ENCODE results near the gene ZNF432. TPM values are rescaled to one million over a fixed set of nuclear protein-coding genes. Genes with fewer than 3 reads are reported as not detected.
"Not testable (repeated sequence)": the region's sequence is repeated elsewhere in the genome, so short reads cannot be mapped to it uniquely, and the experiment has no call there.

The ZNF432 gene
- total RNA-seq: 10 to 100 TPM in 3 of 4 donors, 1 to 10 TPM in 1; 9.3 to 18.8 (median 14.2) TPM

DNA sequence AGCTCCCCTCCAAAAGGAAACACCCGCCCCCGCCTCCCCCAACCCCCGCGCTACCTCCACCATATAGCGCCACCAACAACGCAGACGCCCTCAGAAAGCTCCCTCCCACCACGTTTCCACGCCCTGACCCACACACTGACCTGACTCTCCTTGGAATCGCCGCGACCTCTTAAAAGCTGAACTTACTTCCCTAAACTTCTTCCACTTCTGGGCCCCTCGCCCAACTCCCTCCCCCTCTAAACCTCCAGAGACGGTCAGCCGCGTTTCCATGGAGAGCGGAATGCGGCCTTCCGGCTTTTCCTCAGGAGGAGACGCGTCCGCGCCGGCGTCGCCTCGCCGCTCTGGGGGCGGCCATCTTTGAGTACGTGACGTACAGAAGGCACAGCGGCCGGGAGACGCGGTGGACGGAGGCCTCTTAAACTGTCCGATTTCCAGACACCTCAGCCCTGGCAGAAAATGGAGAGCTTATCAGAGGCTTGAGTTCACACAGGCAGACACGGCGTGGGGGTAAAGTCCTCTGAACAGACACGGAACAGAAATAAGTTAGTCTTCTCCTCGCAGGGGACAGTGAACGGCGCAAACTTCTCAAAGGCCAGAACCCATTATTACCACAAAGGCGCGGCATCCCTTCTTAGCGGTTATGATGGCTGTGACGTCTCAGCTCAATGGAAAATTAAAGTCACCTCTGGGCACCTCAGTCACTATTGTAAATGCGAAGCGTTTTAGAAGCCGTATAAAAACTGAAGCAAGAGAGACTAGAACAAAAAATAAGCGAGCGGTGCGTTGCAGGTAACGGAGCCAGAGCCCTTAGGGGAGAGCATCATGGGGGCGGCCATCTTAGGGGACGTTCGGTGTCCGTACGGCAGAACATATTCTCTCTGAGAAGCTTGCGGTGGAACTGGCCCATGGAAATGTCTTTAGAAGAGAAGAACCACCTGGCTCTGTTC lies at the start of gene ZNF432:
Gene ZNF432 (minus strand): TSS at position 284 of the 947 bp plus-strand sequence. CDS start 1,970 bp downstream, outside the sequence.
- Histone ChIP-seq H3K9me3 (peaks cover 0 to 47% (median 13%) of the 10 kb centered on the region in 4 donors), H3K4me1 (peaks cover 0 to 15% (median 0%) of the 10 kb centered on the region in 4 donors), H3K27ac (peak within 1 kb of the TSS; percentile 90 to 96 (median 95)), H3K36me3 (peaks cover 0 to 51% (median 4%) of the 10 kb centered on the region in 3 donors), H3K27me3 (no peaks in the 10 kb centered on the region), H3K4me3 (peak within 1 kb of the TSS; percentile 53 to 70 (median 68))
- 0% methylated on average over 59 of the region's 60 CpGs for WGBS, 2 donors
- TF ChIP-seq POLR2A (IDR thresholded peaks at IDR 0.05) (peak; percentile 23 to 65), EP300 (IDR thresholded peaks at IDR 0.05) (peak in 1 of 2 donors; percentile 89)
- TF ChIP-seq, protein P1, sequence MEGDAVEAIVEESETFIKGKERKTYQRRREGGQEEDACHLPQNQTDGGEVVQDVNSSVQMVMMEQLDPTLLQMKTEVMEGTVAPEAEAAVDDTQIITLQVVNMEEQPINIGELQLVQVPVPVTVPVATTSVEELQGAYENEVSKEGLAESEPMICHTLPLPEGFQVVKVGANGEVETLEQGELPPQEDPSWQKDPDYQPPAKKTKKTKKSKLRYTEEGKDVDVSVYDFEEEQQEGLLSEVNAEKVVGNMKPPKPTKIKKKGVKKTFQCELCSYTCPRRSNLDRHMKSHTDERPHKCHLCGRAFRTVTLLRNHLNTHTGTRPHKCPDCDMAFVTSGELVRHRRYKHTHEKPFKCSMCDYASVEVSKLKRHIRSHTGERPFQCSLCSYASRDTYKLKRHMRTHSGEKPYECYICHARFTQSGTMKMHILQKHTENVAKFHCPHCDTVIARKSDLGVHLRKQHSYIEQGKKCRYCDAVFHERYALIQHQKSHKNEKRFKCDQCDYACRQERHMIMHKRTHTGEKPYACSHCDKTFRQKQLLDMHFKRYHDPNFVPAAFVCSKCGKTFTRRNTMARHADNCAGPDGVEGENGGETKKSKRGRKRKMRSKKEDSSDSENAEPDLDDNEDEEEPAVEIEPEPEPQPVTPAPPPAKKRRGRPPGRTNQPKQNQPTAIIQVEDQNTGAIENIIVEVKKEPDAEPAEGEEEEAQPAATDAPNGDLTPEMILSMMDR (IDR thresholded peaks at IDR 0.05): no peak
- DNase-seq (ENCODE audit: low spot score in 2 of 2): peak; percentile 89 to 90

DNA sequence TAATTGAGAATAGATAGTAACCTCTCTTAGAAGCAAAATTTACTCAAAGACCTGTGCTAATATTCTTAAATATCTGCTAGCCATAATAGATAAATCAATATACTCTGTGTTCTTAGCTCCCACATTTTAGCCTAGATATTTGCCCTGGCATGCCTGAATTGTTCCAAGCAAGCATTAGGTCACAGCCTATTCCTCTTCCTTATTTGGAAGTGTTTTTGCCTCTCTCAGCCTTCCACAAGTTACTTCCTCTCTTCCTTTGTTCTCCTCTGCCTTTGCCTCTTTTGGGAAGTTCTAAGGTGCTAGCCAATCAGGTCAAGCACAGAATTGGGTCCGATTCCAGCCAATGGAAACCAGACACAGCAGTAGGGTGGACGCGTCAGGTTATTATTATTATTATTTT lies 47.8 kb upstream of the ZNF432 start:
- peaks cover 0 to 47% (median 3%) of the 10 kb centered on the region in 4 donors for H3K9me3 ChIP-seq
- peaks cover 0 to 25% (median 0%) of the 10 kb centered on the region in 3 donors for H3K36me3 ChIP-seq
- H3K27me3 ChIP-seq; H3K4me3 ChIP-seq; DNase-seq (ENCODE audit: low spot score in 2 of 2): not testable (repeated sequence)
- peaks cover 0 to 34% (median 9%) of the 10 kb centered on the region in 4 donors for H3K4me1 ChIP-seq
- H3K27ac ChIP-seq: peak overlapping the region in 1 of 4 donors; percentile 83
- WGBS, 2 donors: 77 to 95% methylated on average over 3 of the region's 3 CpGs

DNA sequence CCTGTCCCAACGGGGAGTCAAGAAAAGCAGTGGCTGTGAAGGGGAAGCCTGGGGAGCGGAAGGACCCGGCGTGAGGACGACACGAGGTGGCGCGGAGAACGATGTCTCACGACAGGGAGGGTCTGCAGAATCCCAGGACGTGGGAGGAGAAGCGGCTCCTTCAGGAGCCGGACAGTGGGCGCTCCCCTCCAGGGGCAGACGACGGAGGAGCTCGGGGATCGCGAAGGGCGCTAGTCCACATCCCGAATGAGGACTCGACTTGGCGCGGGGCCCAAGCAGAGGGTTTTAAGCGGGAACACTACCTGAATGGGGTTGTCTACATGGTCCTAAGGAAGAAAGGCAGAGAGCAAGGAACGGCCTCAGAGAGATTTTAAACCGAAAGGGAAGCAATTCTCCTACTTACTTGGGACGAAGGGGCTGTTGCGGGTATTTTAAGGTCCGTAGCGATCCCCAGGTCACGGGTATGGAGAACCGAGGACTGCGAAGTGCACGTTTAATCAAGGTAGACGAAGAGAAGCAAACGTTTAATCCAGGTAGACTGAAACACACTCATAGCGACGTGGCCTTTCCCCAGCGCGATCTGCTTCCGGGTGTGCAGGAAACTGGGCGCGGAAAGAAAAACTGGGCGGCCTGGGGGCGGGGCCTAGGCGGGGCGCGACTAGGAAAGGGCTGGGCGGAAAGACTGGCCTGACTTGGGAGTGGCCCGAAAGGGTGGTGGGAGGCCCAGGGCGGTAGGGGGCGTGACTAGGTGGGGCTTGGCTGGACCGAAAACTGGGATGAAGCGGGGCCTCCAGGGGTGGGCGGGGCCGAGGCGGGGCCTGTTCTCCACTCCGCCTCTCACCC lies 46.8 kb upstream of the ZNF432 start, which contains the start of gene ZNF841:
Gene ZNF841 (minus strand): TSS at position 594 of the 843 bp plus-strand sequence. CDS start 10,964 bp downstream, outside the sequence.
- peaks cover 0 to 35% (median 0%) of the 10 kb centered on the region in 3 donors for H3K36me3 ChIP-seq
- WGBS, 2 donors: 1% methylated on average over 55 to 59 of the region's 59 CpGs
- no peaks in the 10 kb centered on the region for H3K27me3 ChIP-seq
- peak within 1 kb of the TSS; percentile 64 to 83 (median 77) for H3K4me3 ChIP-seq
- peaks cover 0 to 36% (median 9%) of the 10 kb centered on the region in 4 donors for H3K4me1 ChIP-seq
- peaks cover 0 to 57% (median 3%) of the 10 kb centered on the region in 4 donors for H3K9me3 ChIP-seq
- H3K27ac ChIP-seq: peak within 1 kb of the TSS; percentile 39 to 83 (median 75)
- peak; percentile 89 to 90 for DNase-seq (ENCODE audit: low spot score in 2 of 2)
- TF ChIP-seq POLR2A (IDR thresholded peaks at IDR 0.05) (peak in 1 of 2 donors; percentile 53), EP300 (IDR thresholded peaks at IDR 0.05) (peak in 1 of 2 donors; percentile 69)
- TF ChIP-seq, protein P1 (IDR thresholded peaks at IDR 0.05): peak in 1 of 5 experiments; percentile 5

DNA sequence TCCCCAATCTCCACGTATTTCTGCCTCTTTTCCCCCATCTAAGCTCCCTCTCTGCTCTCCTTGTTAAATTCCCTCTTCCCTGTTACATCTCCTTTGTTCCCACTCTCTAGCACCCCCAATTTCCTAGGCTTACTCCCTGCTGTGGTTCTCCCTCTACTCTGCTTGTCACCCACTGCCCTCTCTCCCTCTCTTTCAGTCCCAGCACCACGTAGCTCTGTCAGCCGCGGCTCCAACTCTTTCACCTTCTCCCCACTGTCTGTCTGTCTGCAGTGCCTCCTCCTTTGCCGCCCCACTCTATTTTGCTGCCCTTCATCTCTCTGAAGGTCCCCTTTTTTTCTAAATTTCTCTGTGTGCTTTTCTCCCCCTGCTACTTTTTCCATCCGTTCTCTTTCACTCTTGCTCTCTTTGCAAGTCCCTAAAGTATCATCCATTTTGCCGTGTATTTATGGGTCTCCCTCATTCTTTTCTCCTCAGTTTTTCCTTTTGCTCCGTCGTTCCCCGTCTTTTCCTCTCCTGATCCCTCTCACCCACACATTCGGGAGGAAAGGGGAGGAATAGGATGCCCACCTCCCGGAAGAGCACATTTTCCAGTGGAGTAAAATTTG lies 46.0 kb upstream of the ZNF432 start:
- H3K27me3 ChIP-seq: no peaks in the 10 kb centered on the region
- peaks cover 0 to 36% (median 9%) of the 10 kb centered on the region in 4 donors for H3K4me1 ChIP-seq
- peak overlapping the region in 2 of 4 donors; percentile 79 to 83 for H3K27ac ChIP-seq
- no peak for DNase-seq (ENCODE audit: low spot score in 2 of 2)
- peak overlapping the region; percentile 64 to 83 (median 77) for H3K4me3 ChIP-seq
- WGBS, 2 donors: 5 to 6% methylated on average over 12 of the region's 12 CpGs
- peaks cover 0 to 59% (median 3%) of the 10 kb centered on the region in 4 donors for H3K9me3 ChIP-seq
- H3K36me3 ChIP-seq: peaks cover 0 to 43% (median 2%) of the 10 kb centered on the region in 3 donors
- no peak for TF ChIP-seq POLR2A (IDR thresholded peaks at IDR 0.05)
- TF ChIP-seq, protein P1 (IDR thresholded peaks at IDR 0.05): no peak
- no peak for TF ChIP-seq EP300 (IDR thresholded peaks at IDR 0.05)

DNA sequence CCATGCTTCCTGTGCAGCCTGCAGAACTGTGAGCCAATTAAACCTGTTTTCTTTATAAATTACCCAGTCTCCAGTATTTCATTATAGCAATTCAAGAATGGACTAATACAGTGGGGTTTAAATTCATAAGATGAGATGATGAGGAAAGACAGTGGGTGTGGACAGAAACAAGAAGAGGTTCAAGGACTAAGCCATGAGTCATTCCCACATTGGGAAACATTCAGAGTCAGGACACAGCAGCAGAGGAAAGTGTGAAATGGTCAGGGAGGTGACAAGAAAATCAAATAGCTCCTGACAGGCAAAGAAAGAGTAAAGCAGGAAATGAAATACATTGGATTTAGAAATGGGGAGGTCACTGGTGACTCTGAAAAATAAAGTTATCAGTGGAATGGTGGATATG lies 37.8 kb upstream of the ZNF432 start:
- Histone ChIP-seq H3K4me3 (no peak overlapping the region), H3K36me3 (peaks cover 8 to 100% (median 34%) of the 10 kb centered on the region in 3 donors), H3K27me3 (no peaks in the 10 kb centered on the region), H3K4me1 (peaks cover 0 to 3% (median 0%) of the 10 kb centered on the region in 4 donors), H3K9me3 (peaks cover 0 to 72% (median 9%) of the 10 kb centered on the region in 4 donors), H3K27ac (no peak overlapping the region)
- TF ChIP-seq POLR2A (IDR thresholded peaks at IDR 0.05): no peak
- DNase-seq (ENCODE audit: low spot score in 2 of 2): no peak
